GM21423 (cell line): ENCODE results near the gene CTCF.
A peak's percentile ranks its signal among the peaks of the same experiment; 100 is the strongest.

Source experiments
- ATAC-seq: cut with Tn5 transposase; IDR thresholded peaks from one replicate; pipeline ENCODE4 v1.9.1; 2021; ENCODE audit warnings: mild to moderate bottlenecking, moderate library complexity; ENCODE audit not compliant: unreplicated experiment

The CTCF gene

GRCh38 chr16:67547423-67548264 is 14.7 kb upstream of the CTCF start:
- ATAC-seq, result peak; percentile 44

DNA sequence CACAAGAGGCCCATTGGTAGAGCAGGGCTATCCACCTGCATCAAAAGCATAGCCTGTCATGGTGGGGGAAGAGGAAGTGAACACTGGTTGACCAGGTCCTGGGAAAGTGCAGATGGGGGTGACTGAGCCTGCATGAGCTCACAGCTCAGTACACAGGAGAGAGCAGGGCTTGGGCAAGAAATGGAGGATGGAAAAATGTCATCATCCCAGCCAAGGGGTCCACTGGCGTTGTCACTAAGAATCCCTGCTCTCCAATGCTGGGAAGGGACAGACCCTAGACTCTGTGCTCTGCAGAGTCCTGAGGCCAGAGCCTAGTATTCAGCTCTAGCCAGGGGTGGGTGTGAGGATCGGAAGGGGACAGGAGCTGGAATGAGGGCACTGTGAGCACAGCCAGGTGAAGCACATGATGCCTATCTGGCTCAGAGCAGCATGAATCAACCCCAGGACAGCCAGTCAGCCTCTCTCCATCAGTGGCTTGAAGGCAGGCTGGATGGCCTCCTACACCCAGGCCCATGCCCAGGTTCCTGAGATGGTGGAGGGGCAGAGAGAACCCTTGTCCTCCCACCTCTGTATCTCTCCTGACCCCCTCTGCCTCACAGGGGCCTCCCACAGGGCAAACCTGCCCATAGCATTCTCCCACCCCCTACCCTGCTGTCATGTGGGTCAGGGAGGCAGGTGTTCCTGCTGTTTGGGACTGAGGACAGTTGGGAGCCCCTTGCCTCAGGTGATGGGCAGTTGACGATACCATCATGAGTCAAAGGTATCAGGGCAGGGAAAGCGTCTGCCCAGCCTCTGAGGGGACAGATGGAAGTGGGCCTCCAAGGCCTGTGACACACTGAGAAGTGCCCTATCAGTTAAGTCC is 13.8 kb upstream of the CTCF start:
- peak; percentile 33 for ATAC-seq

DNA sequence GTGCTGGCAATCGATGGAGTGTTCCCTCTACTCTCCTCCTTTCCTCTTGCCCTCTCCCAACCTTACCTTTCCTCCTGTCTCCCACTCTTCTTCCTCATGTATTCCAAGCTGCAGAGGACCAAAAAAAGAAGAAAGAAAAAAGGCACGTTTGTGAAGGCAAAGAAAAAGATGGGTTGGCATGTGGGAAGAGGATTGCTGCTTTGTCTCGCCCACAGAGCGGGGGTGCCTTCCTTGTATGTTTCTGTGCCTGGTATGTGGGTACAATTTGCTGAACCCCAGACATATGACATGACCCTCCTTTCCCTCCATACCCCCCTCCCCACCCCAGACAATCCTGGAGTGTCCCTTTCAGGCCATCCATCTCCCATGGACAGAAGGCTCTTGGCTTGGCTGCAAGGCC is 13.1 kb upstream of the CTCF start:
- ATAC-seq, result no peak

DNA sequence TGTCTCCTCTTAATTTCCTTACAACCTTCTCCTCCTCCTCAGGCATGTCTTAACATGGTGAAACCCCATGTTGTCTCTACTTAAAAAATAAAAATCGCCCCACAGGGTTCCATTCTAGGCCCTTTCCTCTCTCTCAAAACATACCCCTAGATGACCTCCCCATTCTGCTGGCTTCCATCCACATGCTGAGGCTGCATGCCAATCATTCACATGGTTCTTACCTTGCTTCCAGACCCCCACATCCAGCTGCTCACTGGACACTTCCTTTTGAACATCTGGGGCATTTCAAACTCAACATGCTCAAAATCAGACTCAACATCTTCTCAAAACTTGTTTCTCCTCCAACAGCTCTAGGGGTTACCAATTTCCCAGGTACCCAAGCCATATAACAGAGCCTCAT is 12.4 kb upstream of the CTCF start:
- ATAC-seq, result no peak

- no peak for ATAC-seq
These were observed 11.2 kb upstream of the CTCF start for GRCh38 chr16:67551091-67551490.

DNA sequence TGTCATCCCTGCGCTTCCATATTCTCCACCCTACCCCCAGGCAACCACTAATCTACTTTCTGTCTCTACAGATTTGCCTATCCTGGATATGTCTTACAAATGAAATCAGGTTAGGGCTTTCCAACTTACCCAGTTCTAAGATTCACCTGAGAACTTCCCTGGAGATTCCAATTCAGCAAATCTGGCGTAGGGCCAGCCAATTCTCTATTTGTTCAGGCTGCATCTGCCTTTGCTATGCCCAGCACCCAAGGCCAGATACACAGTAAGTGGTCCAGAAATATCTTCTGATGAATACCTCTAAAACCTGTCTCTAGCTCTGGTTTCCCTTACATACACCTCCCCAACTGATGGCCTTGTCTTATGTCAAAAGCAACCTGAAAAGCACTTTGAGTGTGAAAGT is 10.4 kb upstream of the CTCF start:
- ATAC-seq, result no peak

GRCh38 chr16:67552476-67552875 is 9.8 kb upstream of the CTCF start:
- no peak for ATAC-seq

- no peak for ATAC-seq
These were observed 6.5 kb upstream of the CTCF start for GRCh38 chr16:67555795-67556212.

- ATAC-seq, result no peak
These were observed 3.5 kb upstream of the CTCF start for GRCh38 chr16:67558859-67559258.

GRCh38 chr16:67560827-67561342 is 1.4 kb upstream of the CTCF start:
- ATAC-seq, result no peak

- no peak for ATAC-seq
These were observed 864 bp upstream of the CTCF start for GRCh38 chr16:67561501-67561823.

DNA sequence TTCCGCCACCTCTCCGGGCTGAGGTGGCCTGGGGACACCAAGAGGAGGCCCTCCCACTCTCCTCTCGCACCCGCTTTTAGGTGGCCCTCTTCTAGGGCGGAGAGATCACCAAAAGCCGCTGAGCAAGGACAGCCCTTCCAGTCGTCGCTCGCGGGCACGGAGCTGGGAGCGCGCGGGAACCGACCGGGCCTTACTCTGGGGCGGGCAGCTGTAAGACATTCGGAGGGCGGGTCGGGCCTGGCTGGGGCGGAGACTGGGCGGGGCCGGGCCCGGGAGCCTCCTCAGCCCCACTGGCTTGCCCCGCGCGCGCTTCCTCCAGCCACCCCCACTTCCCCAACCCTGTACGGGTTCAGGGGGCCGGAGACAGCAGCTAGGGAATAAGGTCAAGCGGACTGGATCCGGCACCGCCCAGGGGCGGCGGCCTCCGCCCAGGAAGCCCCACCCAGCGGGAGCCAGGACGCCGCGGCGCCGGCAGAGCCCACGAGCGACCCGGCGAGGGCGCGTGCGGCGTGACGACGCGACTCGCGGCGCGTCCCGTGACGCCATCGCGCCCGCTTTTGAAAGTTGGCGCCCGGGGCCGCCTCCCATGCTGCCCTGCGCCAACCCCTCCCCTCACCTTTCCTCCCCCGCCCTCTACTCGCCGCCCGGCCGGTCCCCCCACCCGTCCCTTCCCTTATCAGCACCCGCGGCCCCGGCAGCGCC is 351 bp upstream of the CTCF start:
- peak; percentile 75 for ATAC-seq

DNA sequence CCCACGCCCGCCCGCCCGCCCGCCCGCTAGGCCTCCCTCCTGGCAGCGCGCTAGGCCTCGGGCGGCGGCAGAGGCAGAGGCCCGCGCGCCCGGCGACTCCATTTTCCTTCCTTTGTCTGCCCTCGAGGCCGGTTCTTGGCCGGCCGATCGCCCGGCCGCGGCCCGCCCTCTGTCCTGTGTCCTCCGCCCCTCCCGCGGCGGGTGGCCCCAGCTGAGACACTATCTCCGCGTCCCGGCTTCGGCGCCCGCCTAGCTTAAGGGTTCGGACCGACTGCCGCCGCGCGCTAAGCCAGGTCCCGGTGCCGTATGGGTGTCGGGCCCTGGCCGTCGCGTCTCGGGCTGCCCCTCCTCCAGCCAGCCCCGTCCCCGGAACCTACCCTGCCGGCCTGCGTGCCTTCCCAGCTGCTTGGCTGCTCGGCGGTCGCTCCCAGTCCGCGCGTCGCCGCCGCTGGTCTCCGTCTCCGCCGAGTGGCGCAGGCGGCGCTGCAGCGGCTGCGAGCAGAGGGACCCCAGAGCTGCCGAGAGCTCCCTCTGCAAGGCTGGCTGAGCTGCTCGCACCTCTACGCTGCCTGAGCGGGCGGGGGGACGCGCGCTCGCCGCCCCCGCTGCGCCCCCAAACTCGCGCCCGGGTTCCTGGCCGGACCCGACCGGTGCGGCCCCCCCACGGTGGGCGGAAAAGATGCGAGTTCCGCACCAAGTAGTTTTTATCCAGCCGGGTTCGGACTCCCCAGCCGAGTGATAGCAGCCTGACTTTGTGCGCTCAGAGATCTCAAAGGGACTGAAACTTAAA is 787 bp downstream of the CTCF start:
- ATAC-seq, result peak; percentile 12

DNA sequence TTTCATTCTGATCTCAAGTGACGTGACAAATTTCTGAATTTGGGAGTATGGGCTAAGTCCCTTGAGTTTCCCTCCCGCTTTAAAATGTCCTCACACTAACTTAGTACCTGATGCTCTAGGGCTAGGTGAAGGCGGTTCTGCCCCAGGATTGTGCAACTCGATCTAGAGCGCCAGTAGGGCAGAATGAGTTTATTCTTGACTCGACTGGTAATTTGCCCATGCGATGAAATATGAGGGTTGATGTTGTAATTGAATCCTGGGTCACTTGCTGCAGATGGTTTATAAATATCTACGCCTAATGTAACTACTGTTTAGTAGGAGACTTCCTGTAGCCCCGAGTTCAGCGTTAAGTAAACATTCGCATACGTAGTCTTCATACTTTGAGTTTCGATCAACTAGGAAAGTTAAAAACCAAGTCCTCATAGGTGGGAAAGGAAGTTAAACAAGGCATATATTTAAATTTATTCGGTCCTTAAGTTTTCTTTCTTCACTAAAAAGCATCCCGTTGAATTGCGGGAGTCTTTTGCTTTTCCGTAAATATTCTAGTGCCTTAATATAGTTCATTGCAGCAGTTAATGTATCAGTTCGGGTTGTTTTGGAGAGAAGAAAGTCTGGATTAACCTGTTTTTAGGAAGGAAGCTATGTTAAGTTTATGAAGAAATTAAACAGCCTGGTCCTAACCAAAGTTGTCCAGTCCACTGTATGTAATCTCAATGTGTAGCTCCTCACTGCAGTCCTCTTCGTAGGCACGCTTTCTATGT is 1.6 kb downstream of the CTCF start:
- ATAC-seq, result no peak

GRCh38 chr16:67565470-67566100 is 3.3 kb downstream of the CTCF start:
- ATAC-seq, result no peak

DNA sequence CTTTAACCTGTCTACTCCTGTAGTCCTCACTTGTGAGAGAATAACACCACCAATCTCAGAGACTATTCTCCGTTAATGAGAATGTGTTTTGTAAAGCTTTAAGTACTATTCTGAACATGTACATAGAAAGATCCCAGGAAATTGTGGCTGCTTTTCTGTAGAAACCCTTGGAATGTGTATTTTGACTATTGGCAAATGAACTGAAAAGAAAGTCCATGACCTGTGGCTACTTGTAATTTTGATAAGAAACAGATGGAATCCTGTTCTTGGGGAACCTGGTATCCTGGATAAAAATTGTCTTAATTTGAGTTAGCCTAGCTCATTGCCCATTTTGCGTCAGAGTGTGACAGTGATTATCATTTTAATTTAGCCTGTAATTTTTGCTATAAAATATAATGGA is 9.1 kb downstream of the CTCF start:
- ATAC-seq, result no peak

DNA sequence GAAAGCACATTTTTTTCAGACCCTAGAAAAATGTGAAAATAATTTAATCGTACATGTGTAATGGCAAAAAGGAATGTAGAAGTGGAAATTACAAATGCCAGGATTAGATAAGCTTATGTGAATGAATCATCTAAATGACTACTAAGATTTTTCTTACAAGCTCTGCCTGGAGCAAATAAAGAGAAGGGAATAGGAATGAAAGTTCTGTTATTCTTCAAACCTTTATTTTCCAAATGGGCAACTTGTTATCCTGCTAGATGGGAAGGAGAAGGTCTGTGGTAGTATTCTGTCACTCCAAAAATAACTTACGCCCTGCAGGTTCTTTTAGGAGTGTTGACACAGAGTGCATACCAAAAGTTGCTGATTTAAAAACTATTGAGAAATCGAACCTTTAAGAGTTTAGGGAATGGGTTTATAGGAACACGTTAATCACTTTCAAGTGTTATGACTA is 9.7 kb downstream of the CTCF start:
- no peak for ATAC-seq

GRCh38 chr16:67579686-67580085 is 17.4 kb downstream of the CTCF start:
- no peak for ATAC-seq

DNA sequence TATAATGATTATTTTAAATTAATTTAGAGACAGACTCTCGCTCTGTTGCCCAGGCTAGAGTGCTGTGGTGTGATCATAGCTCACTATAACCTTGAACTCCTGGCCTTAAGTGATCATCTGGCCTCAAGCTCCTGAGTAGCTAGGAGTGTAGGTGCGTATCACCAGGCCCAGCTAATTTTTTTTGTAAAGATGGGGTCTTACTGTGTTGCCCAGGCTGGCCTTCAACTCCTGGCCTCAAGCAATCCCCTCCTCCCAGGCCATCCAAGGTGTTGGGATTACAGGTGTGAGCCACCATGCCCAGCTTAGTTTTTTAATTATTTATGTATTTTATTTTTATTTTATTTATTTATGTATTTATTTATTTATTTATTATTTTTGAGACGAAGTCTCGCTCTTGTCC is 17.9 kb downstream of the CTCF start:
- no peak for ATAC-seq
